ENCODE results near the gene DHRSX. TPM values are rescaled to one million over a fixed set of nuclear protein-coding genes. Genes with fewer than 3 reads are reported as not detected.

Gene DHRSX
- total RNA-seq, 1 donor from 2014 or later = 42.2 TPM

DNA sequence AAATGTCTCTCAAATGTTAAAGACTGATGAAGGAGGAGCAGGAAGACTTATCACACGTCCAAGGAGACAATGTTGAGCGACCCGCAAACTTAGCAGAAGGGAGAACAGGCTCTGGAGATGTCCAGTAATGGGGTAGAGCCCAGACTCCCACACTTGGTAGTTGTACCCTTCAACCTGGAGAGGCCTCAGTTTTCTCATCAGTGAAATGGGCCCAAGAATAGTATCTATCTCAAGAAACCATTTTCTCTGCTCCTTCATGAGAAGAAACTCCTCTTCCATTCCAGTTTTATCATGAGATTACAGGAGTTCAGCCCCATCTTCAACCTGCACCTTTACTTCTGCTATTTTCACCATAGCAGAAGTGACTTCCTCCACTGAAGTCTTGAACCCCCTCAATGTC, 169.9 kb downstream of the DHRSX start:
- Mint-ChIP-seq H3K36me3 (ENCODE audit: unreplicated experiment) (peaks cover 7% of the 10 kb centered on the region), H3K27me3 (ENCODE audit: unreplicated experiment) (no peaks in the 10 kb centered on the region), H3K27ac (ENCODE audit: unreplicated experiment) (no peak overlapping the region), H3K9me3 (ENCODE audit: unreplicated experiment) (no peaks in the 10 kb centered on the region), H3K4me1 (ENCODE audit: unreplicated experiment) (no peaks in the 10 kb centered on the region), H3K4me3 (ENCODE audit: unreplicated experiment) (no peak overlapping the region)
- DNase-seq (ENCODE audit: extremely low spot score, unreplicated experiment) = no peak
- TF ChIP-seq, protein P1, sequence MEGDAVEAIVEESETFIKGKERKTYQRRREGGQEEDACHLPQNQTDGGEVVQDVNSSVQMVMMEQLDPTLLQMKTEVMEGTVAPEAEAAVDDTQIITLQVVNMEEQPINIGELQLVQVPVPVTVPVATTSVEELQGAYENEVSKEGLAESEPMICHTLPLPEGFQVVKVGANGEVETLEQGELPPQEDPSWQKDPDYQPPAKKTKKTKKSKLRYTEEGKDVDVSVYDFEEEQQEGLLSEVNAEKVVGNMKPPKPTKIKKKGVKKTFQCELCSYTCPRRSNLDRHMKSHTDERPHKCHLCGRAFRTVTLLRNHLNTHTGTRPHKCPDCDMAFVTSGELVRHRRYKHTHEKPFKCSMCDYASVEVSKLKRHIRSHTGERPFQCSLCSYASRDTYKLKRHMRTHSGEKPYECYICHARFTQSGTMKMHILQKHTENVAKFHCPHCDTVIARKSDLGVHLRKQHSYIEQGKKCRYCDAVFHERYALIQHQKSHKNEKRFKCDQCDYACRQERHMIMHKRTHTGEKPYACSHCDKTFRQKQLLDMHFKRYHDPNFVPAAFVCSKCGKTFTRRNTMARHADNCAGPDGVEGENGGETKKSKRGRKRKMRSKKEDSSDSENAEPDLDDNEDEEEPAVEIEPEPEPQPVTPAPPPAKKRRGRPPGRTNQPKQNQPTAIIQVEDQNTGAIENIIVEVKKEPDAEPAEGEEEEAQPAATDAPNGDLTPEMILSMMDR (IDR thresholded peaks at IDR 0.05) = no peak

DNA sequence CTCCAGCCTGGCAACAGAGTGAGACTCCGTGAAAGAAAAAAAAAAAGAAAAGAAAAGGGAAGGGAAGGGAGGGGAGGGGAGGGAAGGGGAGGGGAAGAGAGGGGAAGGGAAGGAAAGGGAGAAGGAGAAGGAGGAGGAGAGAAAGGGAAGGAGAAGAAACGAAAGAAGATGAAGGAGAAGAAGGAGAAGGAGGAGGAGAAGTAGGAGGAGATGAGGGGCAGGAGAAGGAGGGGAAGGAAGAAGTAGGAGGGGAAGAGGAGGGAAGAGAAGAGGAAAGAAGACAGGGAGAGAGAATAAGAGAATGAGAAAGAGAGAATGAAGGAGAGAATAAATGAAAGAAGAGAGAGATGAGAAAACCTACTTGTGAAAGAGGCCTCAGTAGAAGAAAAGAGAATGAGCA, 170.3 kb downstream of the DHRSX start:
- DNase-seq (ENCODE audit: extremely low spot score, unreplicated experiment) = no peak
- no peaks in the 10 kb centered on the region for H3K9me3 Mint-ChIP-seq (ENCODE audit: unreplicated experiment)

GRCh38 chrX:2327423-2327822, 173.4 kb downstream of the DHRSX start:
- H3K4me3 Mint-ChIP-seq (ENCODE audit: unreplicated experiment) = no peak overlapping the region
- peaks cover 5% of the 10 kb centered on the region for H3K36me3 Mint-ChIP-seq (ENCODE audit: unreplicated experiment)
- no peaks in the 10 kb centered on the region for H3K27me3 Mint-ChIP-seq (ENCODE audit: unreplicated experiment)
- no peaks in the 10 kb centered on the region for H3K9me3 Mint-ChIP-seq (ENCODE audit: unreplicated experiment)
- no peaks in the 10 kb centered on the region for H3K4me1 Mint-ChIP-seq (ENCODE audit: unreplicated experiment)
- TF ChIP-seq, protein P1 (IDR thresholded peaks at IDR 0.05) = no peak
- no peak for DNase-seq (ENCODE audit: extremely low spot score, unreplicated experiment)
- no peak overlapping the region for H3K27ac Mint-ChIP-seq (ENCODE audit: unreplicated experiment)

More for the DNA sequence above, 170.3 kb downstream of the DHRSX start:
- Mint-ChIP-seq H3K36me3 (ENCODE audit: unreplicated experiment) (peaks cover 4% of the 10 kb centered on the region), H3K27me3 (ENCODE audit: unreplicated experiment) (no peaks in the 10 kb centered on the region), H3K27ac (ENCODE audit: unreplicated experiment) (no peak overlapping the region), H3K4me3 (ENCODE audit: unreplicated experiment) (no peak overlapping the region), H3K4me1 (ENCODE audit: unreplicated experiment) (no peaks in the 10 kb centered on the region)
- TF ChIP-seq, protein P1 (IDR thresholded peaks at IDR 0.05) = no peak

DNA sequence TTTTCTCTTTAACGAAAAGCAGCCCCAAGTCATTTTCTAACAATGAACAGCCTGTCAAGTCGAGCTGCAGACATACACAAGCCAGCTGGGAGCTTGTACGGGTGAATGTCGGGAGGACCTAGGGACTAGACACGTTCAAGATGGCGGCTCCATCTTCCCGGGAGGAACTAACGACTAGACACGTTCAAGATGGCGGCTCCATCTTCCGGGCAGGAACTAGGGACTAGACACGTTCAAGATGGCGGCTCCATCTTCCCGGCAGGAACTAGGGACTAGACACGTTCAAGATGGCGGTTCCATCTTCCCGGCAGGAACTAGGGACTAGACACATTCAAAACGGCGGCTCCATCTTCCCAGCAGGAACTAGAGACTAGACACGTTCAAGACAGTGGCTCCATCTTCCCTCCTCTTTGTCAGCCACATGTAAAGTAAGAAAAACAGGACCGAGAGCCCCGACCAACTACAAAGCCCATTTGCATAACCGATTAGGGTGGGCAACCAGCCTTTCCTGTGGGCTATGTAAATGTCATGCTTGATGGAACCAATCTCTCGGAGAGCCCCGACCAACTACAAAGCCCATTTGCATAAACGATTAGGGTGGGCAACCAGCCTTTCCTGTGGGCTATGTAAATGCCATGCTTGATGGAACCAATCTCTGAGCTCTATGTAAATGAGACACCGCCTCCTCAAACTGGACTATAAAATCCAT, 175.5 kb downstream of the DHRSX start:
- no peaks in the 10 kb centered on the region for H3K27me3 Mint-ChIP-seq (ENCODE audit: unreplicated experiment)
- TF ChIP-seq, protein P1 (IDR thresholded peaks at IDR 0.05) = no peak
- H3K27ac Mint-ChIP-seq (ENCODE audit: unreplicated experiment) = peak overlapping the region; percentile 51
- peaks cover 3% of the 10 kb centered on the region for H3K4me1 Mint-ChIP-seq (ENCODE audit: unreplicated experiment)
- H3K4me3 Mint-ChIP-seq (ENCODE audit: unreplicated experiment) = peak overlapping the region; percentile 59
- no peak for DNase-seq (ENCODE audit: extremely low spot score, unreplicated experiment)
- H3K36me3 Mint-ChIP-seq (ENCODE audit: unreplicated experiment) = peaks cover 3% of the 10 kb centered on the region
- H3K9me3 Mint-ChIP-seq (ENCODE audit: unreplicated experiment) = no peaks in the 10 kb centered on the region

GRCh38 chrX:2324151-2324550, 176.6 kb downstream of the DHRSX start:
- TF ChIP-seq, protein P1 (IDR thresholded peaks at IDR 0.05) = no peak
- Mint-ChIP-seq H3K9me3 (ENCODE audit: unreplicated experiment) (no peaks in the 10 kb centered on the region), H3K4me3 (ENCODE audit: unreplicated experiment) (no peak overlapping the region), H3K4me1 (ENCODE audit: unreplicated experiment) (peaks cover 3% of the 10 kb centered on the region), H3K27ac (ENCODE audit: unreplicated experiment) (no peak overlapping the region), H3K36me3 (ENCODE audit: unreplicated experiment) (peaks cover 3% of the 10 kb centered on the region), H3K27me3 (ENCODE audit: unreplicated experiment) (no peaks in the 10 kb centered on the region)
- DNase-seq (ENCODE audit: extremely low spot score, unreplicated experiment) = no peak

All from osteocyte (in vitro differentiated cells).